GM04503 (cell line): ENCODE data around the gene SDHB.

Experiments used
- DNase-seq: peaks from one replicate; pipeline ENCODE4 v3.0.0-alpha.2; 2012; ENCODE audit warnings: low read depth

Gene SDHB

DNA sequence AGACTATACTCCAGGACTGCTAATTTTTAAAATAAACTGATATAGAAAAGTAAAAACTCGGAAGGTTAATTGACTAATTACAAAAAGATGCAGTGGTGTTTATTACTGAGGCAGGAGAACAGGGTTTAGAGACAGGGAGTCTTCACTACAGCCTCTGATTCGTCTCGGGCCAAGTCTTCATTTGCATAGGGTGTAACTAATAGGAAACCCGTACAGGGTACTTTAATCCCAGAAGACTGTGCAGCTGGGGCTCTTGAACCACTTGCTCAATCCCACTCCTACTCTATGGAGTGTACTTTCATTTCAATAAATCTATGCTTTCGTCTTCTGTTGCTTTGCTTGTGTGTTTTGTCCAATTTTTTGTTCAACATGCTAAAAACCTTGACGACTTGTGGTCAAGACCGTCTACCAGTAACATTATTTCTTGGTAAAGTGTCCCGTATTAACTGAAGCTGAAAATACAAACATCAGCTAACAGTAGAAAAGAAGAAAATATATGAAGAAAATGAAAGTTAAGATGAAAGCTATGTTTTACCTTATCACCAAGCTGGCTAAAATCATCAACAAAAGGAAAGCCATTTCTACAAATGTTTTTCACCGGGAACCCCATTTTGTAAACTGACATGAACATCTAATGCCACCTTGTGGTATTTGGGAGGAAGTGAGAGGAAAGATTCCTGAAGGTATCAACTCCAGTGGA, 8.0 kb downstream of the SDHB start:
- DNase-seq: no peak

DNA sequence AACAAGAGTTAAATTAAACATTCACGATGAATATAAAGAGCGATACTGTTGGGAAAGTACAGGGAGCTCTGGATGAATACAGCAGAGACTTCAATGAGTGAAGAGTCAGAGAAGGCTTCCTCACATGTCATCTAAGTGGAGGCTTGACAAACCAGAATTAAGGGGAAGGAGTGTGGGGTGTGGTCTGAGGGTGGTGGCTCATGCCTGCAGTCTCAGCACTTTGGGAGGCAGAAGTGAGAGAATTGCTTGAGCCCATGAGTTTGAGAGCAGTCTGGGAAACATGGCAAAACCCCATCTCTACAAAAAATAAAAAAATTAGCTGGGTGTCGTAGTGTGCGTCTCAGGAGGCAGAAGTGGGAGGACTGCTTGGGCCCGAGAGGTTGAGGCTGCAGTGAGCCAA, 8.7 kb downstream of the SDHB start:
- no peak for DNase-seq

DNA sequence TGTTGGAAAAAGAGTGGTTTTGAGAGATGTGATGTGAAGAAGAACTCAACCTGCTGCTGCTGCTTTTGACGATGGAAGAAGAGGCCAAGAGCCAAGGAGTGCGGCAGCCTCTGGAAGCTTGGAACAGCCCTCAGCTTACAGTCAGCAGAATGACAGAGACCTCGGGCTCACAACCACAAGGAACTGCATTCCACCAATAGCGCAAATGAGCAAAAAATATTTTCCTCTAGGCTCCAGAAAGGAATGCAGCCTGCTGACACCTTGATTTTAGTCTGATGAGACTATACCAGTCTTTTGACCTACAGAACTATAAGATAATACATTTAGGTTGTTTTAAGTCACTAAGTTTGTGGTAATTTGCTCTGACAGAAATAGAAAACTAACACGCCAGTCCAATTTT, 10.2 kb downstream of the SDHB start:
- no peak for DNase-seq

DNA sequence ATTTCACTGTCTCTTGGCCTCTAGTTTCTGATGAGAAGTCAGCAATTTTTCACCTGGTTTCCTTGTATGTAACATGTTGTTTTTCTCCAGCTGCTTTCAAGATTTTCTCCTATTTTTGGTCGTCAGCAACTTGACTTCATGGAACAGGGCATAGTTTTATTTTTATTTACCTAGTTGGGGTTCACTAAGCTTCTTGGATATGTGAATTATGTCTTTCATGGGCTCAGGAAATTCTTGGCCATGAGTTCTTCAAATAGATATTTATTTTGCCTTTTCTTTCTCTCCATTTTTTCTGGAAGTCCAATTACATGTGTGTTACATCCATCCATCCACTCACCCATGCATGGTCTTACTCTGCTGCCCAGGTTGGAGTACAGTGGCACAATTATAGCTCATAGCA, 13.7 kb downstream of the SDHB start:
- DNase-seq: no peak

DNA sequence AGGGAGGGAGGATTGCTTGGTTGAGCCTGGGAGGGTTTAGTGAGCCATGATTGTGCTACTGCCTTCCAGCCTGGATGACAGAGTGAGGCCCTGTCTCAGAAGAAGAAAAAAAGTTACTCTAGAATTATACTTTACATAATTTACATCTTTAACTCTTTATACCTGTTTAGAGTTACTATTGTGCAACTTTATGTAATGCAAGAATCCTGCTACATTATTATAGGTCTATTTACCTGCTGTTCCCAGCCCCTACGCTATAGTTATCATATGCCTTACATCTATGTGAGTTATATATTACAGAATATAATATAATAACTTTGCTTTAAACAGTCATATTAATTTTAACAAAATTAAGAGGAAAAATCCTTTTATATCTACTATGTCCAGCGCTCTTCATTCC, 14.3 kb downstream of the SDHB start:
- no peak for DNase-seq

DNA sequence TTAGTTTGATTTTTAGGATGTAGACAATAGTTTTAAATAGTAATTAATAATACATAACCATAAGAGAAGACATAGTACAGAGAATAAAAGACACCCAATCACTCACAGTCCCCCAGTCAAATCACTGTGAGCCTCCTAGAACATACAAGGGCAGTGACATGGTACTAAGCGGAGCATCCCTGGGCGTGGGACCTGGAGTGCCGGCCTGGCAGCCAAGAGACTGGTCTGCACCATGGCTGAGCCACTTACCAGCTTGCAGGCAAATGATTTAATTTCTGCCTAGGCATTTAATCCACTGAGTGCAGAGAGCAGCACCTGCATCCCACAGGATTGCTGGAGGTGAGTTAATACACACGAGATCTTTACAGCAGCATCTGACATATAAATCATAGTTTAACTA, 20.4 kb downstream of the SDHB start:
- no peak for DNase-seq

DNA sequence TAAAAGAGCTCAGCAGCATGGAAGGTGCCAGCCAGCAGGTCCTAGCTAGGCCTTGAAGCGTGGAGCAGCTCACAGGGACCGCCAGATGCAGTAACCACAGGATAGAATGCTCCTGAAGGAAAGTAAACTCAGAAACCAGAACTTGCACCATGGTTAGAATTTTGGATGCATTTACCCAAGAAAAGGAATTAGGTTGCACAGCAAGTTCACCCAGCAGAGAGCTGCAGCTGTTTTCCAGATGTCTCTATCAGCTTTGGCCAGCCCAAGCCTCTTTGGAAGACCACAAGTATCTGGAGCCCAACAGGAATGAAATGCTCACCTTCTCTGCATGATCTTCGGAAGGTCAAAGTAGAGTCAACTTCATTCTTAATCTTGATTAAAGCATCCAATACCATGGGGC, 21.1 kb downstream of the SDHB start:
- no peak for DNase-seq

DNA sequence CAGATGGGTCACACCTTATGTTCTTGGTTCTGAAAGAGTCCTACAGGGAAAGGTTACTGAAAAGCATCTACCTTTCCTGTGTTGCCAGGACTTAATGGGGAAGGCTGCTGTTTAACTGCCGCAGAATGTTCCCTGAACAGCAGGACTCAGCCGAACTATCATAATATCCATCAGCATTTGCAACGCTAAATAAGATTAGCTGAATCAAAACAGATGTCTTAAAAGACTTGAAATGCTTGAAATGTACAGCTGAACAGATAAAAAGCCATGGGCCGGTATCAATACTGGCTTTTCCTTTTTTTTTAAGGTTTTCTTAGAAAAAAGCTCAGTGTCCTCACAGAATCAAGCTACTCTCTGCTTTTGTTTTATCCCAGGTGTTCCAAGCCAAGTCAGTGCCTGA, 22.4 kb downstream of the SDHB start:
- no peak for DNase-seq

DNA sequence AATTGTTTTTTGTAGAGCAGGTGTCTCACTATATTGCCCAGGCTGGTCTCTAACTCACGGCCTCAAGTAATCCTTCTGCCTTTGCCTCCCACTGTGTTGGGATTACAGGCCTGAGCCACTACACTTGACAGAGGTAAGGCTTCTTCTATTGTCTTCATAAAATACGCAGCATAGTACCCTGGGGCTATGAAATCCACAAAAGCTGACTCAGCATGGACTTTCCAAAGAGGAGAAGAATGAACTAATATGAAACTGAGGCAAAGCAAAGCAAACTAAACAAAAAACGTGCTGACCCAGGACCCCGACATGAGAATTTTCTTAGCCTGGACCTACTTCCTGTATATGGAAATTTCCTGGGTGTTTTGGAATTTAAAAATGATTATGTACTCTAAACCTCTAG, 23.6 kb downstream of the SDHB start:
- no peak for DNase-seq

DNA sequence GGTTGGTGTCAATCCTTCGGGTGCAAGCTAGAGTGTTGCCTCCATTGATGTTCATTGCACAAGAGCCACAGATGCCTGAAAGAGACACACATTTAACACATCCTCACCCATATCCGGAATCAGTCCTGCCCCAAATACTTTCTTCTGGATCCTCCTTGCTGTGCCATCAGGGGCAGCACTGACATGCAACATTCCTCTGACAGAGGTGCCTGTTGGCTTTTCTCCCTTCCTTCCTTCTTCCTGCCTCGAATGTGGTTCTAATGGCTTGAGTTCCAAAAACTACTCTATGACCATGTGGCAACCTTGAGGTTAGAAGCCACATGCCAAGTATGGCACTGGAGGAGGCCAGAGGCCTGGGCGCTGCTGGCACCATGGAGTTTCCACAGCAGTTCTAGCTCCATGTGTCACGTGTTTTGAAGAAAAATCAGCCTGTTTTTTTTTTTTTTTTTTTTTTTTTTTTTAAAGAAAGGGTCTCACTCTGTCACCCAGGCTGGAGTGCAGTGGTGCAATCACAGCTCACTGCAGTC, 25.1 kb downstream of the SDHB start:
- no peak for DNase-seq

DNA sequence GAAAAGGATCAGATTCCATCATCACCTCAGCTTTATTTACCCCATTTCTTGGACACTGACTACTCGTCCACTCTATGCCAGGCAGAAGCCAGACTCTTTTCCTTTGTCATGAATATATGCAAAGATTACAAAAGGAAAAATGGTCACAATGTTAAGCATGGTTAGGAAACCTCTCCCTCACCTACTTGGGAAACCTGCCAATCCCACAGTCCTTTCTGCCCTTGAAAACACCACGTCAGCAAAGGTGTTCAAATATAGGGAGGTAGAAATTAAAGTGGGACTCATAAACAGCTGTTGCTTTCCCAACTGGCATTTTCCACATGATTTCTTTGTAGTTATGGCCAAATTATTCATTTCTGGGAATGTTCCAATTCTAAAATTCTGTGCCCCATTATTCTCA, 25.9 kb downstream of the SDHB start:
- DNase-seq: no peak

DNA sequence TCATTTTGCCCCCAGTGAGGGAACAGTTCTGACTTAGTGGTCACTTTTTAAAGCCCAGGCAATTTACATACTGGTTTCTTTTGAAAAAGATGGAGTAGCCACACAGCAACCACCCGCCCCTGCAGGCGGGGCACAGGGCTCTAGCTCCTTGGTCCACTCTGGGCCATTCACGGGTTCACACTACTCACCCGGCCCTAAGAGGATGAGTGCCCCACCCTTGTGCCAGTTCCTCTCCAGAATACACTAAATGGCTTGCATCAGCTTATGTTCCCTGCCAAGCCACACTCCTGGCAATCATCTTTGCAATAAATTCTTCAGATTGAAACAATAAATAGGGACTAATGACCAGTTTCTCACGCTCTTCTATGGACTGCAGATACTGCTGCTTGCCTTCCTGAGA, 26.4 kb downstream of the SDHB start:
- DNase-seq: peak; percentile 71

DNA sequence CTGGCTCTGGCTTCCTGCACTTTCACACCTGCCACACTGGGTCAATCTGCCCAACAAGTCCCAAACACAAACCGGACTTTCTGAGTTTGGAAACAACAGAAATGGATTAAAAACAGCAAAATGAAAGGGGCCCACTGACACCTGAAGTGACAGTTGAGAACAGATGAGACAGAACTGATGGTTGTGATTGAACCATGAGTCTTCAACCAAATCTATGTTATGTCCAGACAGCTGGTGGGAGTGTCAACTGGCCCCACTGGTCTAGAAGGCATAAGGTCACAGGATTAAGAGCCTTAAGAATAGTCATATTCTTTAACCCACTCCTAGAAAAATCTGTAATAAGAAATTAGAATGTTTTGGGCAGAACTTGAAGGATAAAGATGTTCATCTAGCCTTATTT, 29.1 kb downstream of the SDHB start:
- DNase-seq: no peak

DNA sequence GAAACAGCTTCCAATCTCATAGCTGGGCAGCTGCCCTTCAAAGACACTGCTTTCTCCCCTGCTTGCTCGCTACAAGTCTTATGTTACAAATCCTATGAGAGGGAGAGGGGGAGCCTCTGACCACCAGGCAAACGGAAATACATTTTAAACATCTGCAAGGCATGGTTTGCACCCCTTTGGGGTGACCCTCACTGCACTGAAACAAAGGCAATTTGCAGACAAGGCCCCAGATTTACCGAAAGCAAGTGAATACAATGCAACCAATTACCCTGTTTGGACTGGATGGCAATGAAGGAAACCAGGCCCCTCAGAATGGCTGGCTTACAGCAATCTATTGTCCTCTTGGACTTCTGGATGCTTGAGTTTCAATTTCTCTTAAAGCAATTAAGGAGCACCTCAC, 30.3 kb downstream of the SDHB start:
- DNase-seq: no peak

DNA sequence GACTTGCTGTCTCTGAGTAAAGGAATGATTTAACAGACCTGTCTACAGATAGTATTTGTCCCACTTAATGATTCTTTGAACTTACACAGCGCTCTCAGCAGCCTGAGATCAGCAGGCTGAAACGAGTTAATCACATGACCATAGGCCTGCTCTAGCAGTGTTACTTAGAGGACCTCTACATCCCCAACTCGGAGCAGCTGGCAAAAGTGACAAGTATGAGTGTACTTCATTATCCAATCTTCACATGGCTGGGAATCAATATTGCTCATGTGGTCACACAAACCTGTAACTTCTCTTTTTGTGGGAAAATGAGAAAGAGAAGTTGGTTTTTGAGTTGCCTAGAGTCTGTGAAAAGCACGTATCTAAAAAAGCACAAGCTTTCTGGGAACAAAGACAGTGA, 30.7 kb downstream of the SDHB start:
- no peak for DNase-seq

DNA sequence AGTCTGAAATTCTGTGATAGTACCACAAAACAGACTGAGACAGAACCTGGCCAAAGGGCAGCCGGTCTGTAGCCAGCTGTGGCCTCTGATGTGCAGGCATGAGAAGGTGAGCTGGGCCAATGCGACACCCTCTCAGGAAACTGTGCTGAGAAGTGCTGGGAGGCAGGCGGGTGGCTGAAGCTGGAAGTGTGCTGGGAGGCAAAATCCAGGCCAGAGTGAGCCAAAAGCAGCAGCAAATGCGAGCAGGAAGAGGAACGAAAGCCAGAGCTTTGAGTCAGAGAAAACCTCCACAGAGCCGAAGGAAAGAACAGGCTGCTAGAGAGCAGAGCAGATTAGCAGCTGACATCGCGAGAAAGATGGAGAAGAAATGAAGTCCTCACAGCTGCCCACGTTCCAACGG, 31.9 kb downstream of the SDHB start:
- DNase-seq: no peak

DNA sequence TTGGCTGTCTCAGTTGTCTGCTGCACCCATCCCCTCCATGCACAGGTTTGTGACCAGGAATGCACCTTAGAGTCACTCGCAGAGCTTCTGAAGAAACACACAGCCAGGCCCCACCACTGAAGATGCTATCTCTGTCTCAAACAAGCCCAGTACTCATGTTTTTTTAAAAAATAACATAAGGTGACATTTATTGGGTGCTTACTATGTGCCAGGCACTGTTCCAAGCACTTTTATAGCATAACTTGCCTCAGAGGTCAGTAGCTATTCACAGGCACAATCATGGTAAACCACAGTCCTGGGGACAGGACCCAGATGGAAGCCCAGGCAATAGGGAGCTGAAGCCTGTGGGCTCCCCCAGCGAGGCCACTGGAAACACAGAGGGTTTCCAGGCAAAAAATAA, 33.3 kb downstream of the SDHB start:
- no peak for DNase-seq

DNA sequence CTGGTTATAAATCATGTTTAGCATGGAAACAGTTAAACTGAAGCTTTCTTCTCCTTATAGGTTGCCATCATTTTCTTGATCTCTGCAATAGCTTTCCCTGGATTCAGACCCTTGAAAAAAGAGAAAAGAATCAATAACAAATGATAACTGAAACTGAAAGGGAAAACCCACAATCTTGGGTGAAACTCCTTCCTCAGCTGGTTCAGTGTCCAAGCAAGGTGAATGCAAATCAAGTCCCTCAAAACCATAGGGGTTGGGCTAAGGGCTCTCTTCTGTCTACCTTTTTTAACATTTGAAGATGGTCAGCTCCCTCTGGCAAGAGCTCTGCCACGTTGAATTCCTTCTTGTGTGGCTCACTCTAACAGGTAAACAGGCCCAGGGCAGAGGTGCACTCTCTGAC, 35.0 kb downstream of the SDHB start:
- no peak for DNase-seq

DNA sequence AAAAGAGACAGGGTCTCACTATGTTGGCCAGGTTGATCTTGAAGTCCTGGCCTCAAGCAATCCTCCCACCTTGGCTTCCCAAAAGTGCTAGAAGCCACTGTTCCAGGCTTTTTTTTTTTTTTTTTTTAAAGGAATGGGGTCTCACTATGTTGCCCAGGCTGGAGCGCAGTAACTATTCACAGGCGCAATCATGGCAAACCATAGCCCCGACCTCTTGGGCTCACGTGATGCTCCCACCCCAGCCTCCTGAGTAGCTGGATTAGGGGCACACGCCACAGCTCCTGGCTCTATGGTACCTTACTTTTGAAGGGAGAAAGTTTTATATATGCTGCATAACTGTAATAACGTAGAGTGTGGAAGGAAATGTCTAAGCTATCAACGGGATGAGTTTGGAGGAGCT, 36.4 kb downstream of the SDHB start:
- DNase-seq: no peak

DNA sequence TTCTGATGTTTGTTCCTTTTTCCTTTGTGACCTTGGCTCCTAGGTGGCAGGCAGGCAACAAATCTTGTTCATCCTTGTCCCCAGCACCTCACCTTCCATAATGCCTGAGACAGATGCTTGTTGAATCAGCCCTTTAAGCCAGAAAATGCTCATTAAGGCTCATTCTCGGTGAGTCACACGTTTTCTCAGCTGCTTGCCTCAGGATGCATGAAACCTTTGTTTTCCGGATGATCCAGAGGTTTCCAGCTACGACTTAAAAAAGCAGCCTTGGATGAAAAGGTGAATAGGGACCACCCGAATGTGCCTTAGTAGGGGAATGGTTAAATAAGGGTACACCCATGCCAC, 37.5 kb downstream of the SDHB start:
- DNase-seq: no peak

DNA sequence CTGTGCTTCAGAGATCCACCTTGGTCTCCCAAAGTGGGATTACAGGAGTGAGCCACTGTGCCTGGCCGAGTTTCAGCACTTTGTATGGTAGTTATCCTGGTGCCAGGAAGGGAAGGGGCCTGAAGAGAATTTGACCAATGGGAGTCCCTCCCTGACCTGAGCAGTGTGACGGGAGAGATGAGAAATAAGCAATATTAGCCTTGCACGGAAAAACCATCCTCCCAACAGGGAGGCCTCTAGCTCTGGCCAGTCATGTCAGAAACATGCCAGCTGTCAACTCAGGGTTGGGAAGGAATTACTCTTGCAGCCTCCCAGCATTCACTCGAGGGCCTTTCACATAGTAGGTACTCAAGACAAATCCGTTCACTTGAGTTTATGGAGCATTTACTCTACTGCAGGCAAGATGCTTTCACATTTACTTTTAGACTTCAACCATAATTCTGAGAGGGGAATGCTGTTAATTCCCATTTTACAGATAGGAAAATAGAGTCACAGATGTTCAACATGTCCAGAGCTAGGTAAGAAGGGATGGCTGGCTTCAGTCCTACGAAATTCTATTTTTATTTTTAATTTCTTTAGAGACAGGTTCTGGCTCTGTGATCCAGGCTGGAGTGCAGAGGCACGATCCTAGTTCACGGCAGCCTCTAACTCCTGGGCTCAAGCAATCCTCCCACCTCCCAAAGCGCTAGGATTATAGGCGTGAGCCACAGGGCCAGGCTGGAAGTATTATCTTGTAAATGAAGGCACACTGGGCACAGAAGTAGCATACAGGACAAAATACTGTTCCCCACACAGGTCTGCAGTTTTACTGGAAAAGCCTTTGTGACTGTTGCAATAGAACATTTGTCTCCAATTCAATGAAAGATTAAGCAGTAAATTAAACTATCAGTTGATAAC, 38.9 kb downstream of the SDHB start:
- DNase-seq: no peak

DNA sequence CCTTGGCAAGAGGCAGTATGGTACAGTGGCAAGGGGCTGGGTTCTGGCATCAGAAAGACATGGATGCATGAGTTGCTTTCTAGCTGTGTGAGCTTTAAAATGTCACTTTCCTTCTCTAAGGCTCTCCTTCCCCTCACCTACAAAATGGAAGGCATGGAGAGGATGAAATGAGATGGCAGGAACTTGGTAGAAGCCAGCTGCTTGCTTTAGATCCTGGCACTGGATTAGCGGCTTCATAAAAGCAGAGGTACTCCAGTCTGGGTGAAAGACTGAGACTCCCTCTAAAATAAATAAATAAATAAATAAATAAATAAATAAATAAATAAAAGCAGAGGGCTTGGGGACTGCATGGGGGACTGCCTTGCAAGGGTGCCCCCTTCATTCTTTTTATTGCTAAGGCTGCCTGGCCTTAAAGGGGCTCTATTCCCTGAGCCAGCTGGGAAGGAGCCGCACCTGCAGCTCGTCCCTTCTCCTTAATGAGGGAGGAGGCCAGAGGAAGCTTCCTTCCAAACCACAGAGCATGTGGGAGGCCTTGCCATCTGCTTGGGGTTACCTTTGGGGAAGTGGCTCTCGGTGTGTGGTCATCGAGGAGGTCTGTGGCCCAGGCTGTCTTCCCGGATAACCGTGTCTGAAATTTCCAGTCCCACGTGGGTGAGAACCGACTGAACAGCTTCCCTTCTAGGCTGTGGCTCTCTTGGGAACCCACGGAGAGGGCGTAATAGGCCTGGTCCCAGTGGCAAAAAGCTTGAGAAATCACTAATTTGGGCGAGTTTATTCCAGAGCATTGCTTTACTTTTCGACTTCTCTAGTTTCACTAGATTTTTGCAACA, 40.1 kb downstream of the SDHB start:
- DNase-seq: no peak
